WTC11 (cell line): ENCODE measurements around the gene CLIC3. TPM values are rescaled to one million over a fixed set of nuclear protein-coding genes. Genes with fewer than 3 reads are reported as not detected.

Source experiments
- ATAC-seq: fragments of 200-7000 bp; cut with Tn5 transposase; 2 replicates; pipeline ENCODE4 v1.10.0; 2021; ENCODE audit warnings: mild to moderate bottlenecking, moderate library complexity
- CTCF ChIA-PET: fragments of 300-600 bp; sonication (Branson Sonifier 250); formaldehyde crosslinking; loops from one replicate; lab custom pipeline; 2021; ENCODE audit warnings: antibody characterized with exemption; lab: Charles Lee
- POLR2A ChIA-PET: fragments of 350-600 bp; sonication (Branson Sonifier 250); formaldehyde crosslinking; loops from one replicate; lab custom pipeline; 2021; ENCODE audit warnings: antibody characterized with exemption; lab: Charles Lee
- DNase-seq: peaks from one replicate; pipeline ENCODE4 v3.0.0; 2021; ENCODE audit warnings: low spot score
- H3K27ac Mint-ChIP-seq: 2 replicates; pipeline ENCODE4 v1.8.0; 2021; ENCODE audit warnings: mixed read lengths
- H3K27me3 Mint-ChIP-seq: 2 replicates; pipeline ENCODE4 v1.8.0; 2021; ENCODE audit warnings: low read depth, mild to moderate bottlenecking, moderate library complexity, mixed read lengths
- H3K36me3 Mint-ChIP-seq: 2 replicates; pipeline ENCODE4 v1.8.0; 2021; ENCODE audit warnings: mixed read lengths
- H3K4me1 Mint-ChIP-seq: 2 replicates; pipeline ENCODE4 v1.8.0; 2022; ENCODE audit warnings: mixed read lengths
- H3K4me3 Mint-ChIP-seq: 2 replicates; pipeline ENCODE4 v1.8.0; 2021; ENCODE audit warnings: mild to moderate bottlenecking, moderate library complexity, mixed read lengths
- H3K9me3 Mint-ChIP-seq: 2 replicates; pipeline ENCODE4 v1.8.0; 2021; ENCODE audit warnings: mixed read lengths
- ATF6 ChIP-seq: sonication (generic); formaldehyde crosslinking; IDR thresholded peaks from 2 replicates; pipeline ENCODE4 v1.8.1; 2023; ENCODE audit warnings: mild to moderate bottlenecking, missing genetic modification reagents
- CTCF ChIP-seq: fragments of 200-600 bp; IDR thresholded peaks from 2 replicates; pipeline ENCODE4 v1.8.0; 2022; ENCODE audit warnings: antibody characterized with exemption
- E2F4 ChIP-seq: sonication (generic); formaldehyde crosslinking; IDR thresholded peaks from 2 replicates; pipeline ENCODE4 v1.8.1; 2022; ENCODE audit warnings: low read depth, mild to moderate bottlenecking, moderate library complexity, missing genetic modification reagents, borderline replicate concordance
- ETV6 ChIP-seq: sonication (generic); formaldehyde crosslinking; IDR thresholded peaks from 2 replicates; pipeline ENCODE4 v1.8.1; 2022; ENCODE audit warnings: mild to moderate bottlenecking, missing genetic modification reagents
- GTF2I ChIP-seq: fragments of 250-450 bp; sonication (Bioruptor Pico); conservative IDR thresholded peaks from 2 replicates; pipeline ENCODE4 v1.4.0; 2021; ENCODE audit warnings: mild to moderate bottlenecking
- NR2C2 ChIP-seq: sonication (generic); formaldehyde crosslinking; IDR thresholded peaks from 2 replicates; pipeline ENCODE4 v1.8.0; 2022; ENCODE audit warnings: mild to moderate bottlenecking, missing genetic modification reagents
- NR3C1 ChIP-seq: sonication (generic); formaldehyde crosslinking; conservative IDR thresholded peaks from 2 replicates; pipeline ENCODE4 v1.8.1; 2023; ENCODE audit warnings: low read depth, mild to moderate bottlenecking, missing genetic modification reagents
- PREB ChIP-seq: sonication (generic); formaldehyde crosslinking; IDR thresholded peaks from 2 replicates; pipeline ENCODE4 v1.8.1; 2022; ENCODE audit warnings: mild to moderate bottlenecking, missing genetic modification reagents, moderate library complexity, borderline replicate concordance
- RORB ChIP-seq: fragments of 250-450 bp; sonication (Bioruptor Pico); IDR thresholded peaks from 2 replicates; pipeline ENCODE4 v1.9.0; 2021; ENCODE audit warnings: mild to moderate bottlenecking
- TEAD4 ChIP-seq: sonication (generic); formaldehyde crosslinking; IDR thresholded peaks from 2 replicates; pipeline ENCODE4 v1.8.0; 2022; ENCODE audit warnings: mild to moderate bottlenecking, missing genetic modification reagents
- ZBTB21 ChIP-seq: sonication (generic); formaldehyde crosslinking; IDR thresholded peaks from 2 replicates; pipeline ENCODE4 v1.8.1; 2023; ENCODE audit warnings: mild to moderate bottlenecking, missing genetic modification reagents, borderline replicate concordance
- ZBTB43 ChIP-seq: sonication (generic); formaldehyde crosslinking; IDR thresholded peaks from 2 replicates; pipeline ENCODE4 v1.8.1; 2023; ENCODE audit warnings: mild to moderate bottlenecking, missing genetic modification reagents
- ZNF138 ChIP-seq: sonication (generic); formaldehyde crosslinking; conservative IDR thresholded peaks from 2 replicates; pipeline ENCODE4 v1.8.1; 2022; ENCODE audit warnings: mild to moderate bottlenecking, moderate library complexity, missing genetic modification reagents
- ZNF396 ChIP-seq: fragments of 250-450 bp; sonication (Bioruptor Pico); IDR thresholded peaks from 2 replicates; pipeline ENCODE4 v1.8.0; 2021; ENCODE audit warnings: mild to moderate bottlenecking, moderate library complexity, borderline replicate concordance
- total RNA-seq: library from RNA; stranded (reverse); gene quantifications from 3 replicates; pipeline ENCODE4 v1.2.3, GENCODE V29; 2021

Gene CLIC3
- total RNA-seq, 1 experiment from 2014 or later = 0.31 TPM

GRCh38 chr9:137015540-137015930 is 19.2 kb upstream of the CLIC3 start (continued):
- TF ChIP-seq ATF6 (no peak), GTF2I (no peak), ZNF138 (CRISPR knock-in tag) (no peak), NR3C1 (CRISPR knock-in tag) (no peak), E2F4 (CRISPR knock-in tag) (no peak)
- TF ChIP-seq, all 79 proteins: peak for 0

GRCh38 chr9:137014776-137015539 is 18.6 kb upstream of the CLIC3 start:
- ATAC-seq = no peak
- TF ChIP-seq ZNF396 (CRISPR knock-in tag) (no peak), PREB (CRISPR knock-in tag) (no peak), ZBTB43 (CRISPR knock-in tag) (no peak), ZBTB21 (no peak), TEAD4 (CRISPR knock-in tag) (no peak), CTCF (no peak), ETV6 (CRISPR knock-in tag) (no peak)
- Mint-ChIP-seq H3K4me1 (no peaks in the 10 kb centered on the region), H3K4me3 (no peak overlapping the region), H3K27me3 (no peaks in the 10 kb centered on the region), H3K27ac (no peak overlapping the region), H3K36me3 (peaks cover 9% of the 10 kb centered on the region), H3K9me3 (no peaks in the 10 kb centered on the region)
- DNase-seq = no peak
- CTCF ChIA-PET = interaction anchor here (0.6 to 3.3 kb wide), 3 partner anchors 11 to 20 kb away, joined by 3 to 14 read pairs (median 6); no protein-coding TSS in a partner anchor
- POLR2A ChIA-PET = no interaction called here

DNA sequence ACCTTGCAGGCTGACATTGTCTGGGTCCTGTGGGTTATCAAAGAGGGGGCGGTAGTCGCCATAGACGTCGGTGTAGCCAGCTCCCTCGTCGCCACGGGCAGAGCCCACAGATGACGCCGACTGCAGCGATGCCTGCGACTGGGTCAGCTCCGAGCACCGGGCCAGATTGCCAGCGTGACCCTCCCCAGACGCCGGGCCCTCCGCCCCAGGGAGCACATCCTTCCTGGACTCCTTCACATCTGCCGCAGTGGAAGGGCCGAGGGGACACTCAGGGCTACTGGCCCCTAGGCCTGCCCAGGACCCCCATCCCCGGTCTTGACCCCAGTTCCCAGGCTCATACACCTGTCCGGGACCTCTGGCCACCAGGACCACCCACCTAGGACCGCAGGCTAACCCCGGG is 17.8 kb upstream of the CLIC3 start:
- no peak overlapping the region for H3K4me3 Mint-ChIP-seq
- CTCF ChIA-PET = interaction anchor here (0.6 to 3.3 kb wide), 3 partner anchors 10 to 50 kb away, joined by 3 to 14 read pairs (median 3); no protein-coding TSS in a partner anchor
- no peaks in the 10 kb centered on the region for H3K4me1 Mint-ChIP-seq
- POLR2A ChIA-PET = no interaction called here
- no peaks in the 10 kb centered on the region for H3K27me3 Mint-ChIP-seq
- DNase-seq (no peak), ATAC-seq (no peak)
- peaks cover 9% of the 10 kb centered on the region for H3K36me3 Mint-ChIP-seq
- no peak overlapping the region for H3K27ac Mint-ChIP-seq
- no peaks in the 10 kb centered on the region for H3K9me3 Mint-ChIP-seq
- TF ChIP-seq TEAD4 (CRISPR knock-in tag) (no peak), NR2C2 (CRISPR knock-in tag) (no peak), RORB (CRISPR knock-in tag) (no peak)
